GM19025 (cell line): Measurements from ENCODE around the gene GAREM2.

ENCODE experiments used
- ATAC-seq: cut with Tn5 transposase; IDR thresholded peaks from one replicate; pipeline ENCODE4 v1.9.1; 2021; ENCODE audit warnings: mild to moderate bottlenecking, low read depth, moderate library complexity; ENCODE audit not compliant: unreplicated experiment

The GAREM2 gene

GRCh38 chr2:26224095-26224494 lies 51.2 kb downstream of the GAREM2 start:
- ATAC-seq, result no peak

- ATAC-seq, result no peak
Measured at GRCh38 chr2:26229595-26229994, 56.7 kb downstream of the GAREM2 start.

- ATAC-seq, result no peak
Measured at GRCh38 chr2:26230806-26231205, 57.9 kb downstream of the GAREM2 start.

GRCh38 chr2:26235089-26235488 lies 62.2 kb downstream of the GAREM2 start:
- ATAC-seq, result no peak

- no peak for ATAC-seq
Measured at GRCh38 chr2:26237868-26238267, 65.0 kb downstream of the GAREM2 start.

- no peak for ATAC-seq
Measured at GRCh38 chr2:26238311-26238958, 65.5 kb downstream of the GAREM2 start.
